ENCODE measurements around the gene PALLD.

The PALLD gene

GRCh38 chr4:168528131-168528949 lies 31.5 kb downstream of the PALLD start:
- DNase-seq: no peak

DNA sequence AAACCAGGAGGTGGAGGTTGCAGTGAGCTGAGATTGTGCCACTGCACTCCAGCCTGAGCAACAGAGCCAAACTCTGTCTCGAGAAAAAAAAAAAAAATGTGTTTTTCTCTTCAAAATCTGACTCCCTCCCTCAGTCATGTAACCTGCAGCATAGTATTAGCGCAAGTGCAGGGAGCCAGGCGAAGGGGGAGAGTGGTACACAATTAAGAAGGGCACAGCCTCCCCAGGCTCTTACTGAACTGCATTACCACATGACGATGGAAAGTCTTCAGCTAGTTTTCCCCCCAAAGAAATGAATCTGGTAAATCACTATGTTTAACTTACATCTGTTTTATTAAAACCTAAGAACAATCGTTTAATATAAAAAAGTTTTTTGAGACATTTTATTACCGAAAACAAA lies 32.4 kb downstream of the PALLD start:
- no peak for DNase-seq

DNA sequence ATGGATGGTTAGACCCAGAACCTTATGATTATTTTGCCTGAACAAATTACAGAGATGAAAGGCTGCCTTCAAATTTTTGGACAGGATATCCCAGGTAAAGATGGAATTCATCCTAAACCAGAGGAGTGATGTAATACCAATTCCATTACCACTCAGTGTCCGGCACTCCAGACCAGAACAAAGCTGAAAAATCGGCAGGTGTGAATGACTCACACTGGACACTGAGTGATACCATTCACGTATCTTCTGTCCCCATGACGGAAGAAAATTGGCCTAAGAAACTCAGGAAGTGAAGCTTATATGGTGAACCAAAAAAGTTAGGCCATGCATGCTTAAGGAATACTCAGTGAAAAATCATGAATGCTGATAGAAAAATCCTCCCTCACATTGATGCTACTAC lies 34.5 kb downstream of the PALLD start:
- DNase-seq: no peak

GRCh38 chr4:168534535-168534934 lies 37.7 kb downstream of the PALLD start:
- DNase-seq: no peak

DNA sequence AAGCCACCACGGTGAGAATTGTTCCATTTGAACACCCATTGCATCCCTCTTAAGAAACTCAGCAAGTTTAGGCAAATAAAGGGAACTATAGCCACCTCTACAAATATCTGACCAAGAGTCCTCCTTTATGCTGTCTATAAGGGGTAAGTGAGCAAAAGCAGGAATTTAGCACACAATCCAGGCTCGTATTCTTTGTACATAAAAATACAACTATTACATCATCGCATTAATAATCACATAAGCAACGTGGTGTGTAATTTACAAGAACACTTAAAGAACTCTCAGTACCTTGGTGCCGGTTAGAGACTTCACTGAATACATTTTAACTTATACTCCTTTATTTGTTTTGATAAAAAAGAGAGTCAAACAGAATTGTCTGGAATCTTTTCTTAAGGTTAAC lies 38.8 kb downstream of the PALLD start:
- no peak for DNase-seq

GRCh38 chr4:168536448-168536847 lies 39.6 kb downstream of the PALLD start:
- no peak for DNase-seq

DNA sequence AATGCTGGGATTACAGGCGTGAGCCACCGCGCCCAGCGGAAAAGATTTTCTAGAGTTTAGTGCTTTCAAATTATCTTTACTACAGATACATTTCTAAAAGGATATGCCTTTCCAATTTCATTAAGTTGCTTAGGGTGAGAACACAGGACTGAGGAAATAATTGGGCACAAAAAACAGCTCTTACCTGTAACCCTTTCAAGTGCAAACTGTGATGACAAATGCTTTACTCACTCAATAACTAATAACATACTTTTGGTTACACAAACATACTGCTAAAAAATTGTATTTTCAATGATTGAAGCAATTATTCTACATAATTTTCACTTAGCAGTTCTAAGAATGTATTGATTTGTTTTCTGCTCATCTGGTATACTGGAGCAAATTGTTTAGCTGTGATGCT lies 40.2 kb downstream of the PALLD start:
- DNase-seq: no peak

DNA sequence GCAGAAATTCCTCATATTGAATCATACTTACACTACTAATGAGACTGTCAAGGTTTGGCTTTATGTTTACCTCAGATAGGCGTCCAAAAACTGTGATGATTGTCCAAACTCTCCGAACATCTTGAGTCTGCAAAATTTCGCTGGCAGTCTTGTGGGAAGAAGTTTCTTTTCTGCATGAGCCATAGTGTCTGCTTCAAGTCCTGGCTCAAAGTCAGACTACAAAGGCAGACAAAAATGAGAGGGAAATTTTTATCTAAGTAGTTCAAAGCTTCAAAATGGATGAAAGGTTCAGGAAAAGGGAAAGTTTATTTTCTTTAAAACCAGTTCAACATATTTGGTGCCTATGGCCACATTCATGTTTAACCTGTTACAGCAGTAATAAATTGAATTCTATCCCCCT lies 40.7 kb downstream of the PALLD start:
- DNase-seq: no peak

DNA sequence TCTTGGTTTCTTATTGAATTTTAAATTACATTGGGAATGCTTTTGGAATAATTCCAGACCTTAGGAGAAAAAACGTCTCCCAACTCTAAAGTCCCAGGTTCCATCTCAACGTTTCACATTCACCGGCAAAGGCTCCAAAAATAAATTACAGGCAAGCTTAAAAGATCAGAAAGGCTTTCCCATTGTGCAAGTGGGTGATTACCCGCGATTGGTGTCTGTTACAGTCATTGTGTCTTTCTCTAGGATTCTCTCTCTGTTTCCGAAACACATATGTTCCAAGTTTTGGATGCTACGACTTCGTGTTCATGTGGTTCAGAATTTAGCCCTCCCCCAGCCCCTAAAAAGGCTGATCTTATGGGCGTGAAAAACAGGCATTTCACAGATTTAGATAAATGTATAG lies 41.8 kb downstream of the PALLD start:
- no peak for DNase-seq

- no peak for DNase-seq
Observed at GRCh38 chr4:168540086-168540485, 43.2 kb downstream of the PALLD start.

DNA sequence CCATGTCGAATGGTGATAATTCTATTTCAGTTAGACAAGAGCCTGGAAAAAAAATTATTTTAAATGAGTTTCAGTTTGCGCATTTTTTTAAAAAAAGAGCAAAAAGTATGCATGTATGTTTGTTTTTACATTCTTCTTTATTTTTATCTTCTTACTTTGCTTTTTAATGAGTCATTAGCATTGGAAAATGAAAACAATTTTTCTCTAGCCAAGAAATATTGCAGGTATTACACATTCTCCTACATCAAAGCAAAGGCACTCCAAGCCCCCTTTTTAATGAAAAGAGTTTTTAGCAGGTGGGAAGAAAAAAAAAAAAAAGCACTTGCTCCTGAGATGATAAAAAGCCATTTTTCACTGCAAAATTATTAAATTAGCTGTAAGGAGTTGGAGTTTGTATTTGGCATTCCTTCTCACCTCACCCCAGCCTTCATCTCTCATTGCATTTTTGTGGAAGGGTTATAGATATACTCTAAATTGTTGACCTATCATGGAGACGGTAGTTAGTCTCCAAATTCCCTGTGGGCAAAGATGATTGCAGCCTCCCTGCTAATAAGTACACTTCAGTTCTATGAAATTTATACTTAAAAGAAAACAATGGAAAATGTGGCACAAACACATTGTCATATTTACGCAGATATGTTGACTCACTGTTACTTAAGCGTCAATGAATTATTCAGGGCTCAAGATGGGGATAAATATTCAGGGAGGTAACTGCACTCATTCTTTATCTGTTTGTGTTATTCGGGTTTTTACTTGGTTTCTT lies 43.8 kb downstream of the PALLD start:
- no peak for DNase-seq

- no peak for DNase-seq
Observed at GRCh38 chr4:168541266-168541953, 44.6 kb downstream of the PALLD start.

GRCh38 chr4:168549143-168549542 lies 52.3 kb downstream of the PALLD start:
- no peak for DNase-seq

DNA sequence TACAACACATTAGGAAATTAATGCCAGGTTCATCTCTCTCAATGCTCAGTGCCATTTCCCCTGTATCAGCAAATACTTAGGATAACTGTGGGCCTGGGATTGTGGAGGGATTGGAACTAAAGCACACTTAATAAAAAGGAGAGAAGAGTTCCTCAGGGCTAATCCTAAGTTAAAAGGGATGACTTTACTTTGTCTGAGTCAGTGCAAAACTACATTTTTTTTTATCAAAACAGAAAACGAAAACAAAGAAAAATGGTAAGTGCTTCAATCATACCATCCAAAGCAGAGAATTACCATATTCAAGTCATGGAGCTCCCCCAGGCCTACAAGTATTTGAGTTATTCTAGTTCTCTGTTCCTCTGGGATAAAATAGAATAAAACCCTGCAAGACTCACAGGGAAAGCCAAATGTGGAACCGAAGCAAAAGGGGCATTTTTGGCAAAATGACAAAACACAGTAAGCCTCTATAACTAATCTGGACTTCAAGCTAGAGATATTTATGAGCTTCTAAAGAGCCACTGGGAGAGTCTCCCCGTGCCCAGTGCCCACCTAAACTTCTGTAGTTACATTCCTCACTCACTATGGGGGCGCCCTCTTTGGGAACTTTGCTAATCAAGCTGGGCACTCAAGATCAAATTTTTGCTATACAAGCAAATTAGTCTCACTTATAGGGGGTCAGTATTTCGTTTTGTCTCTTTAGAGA lies 53.4 kb downstream of the PALLD start:
- DNase-seq: no peak

DNA sequence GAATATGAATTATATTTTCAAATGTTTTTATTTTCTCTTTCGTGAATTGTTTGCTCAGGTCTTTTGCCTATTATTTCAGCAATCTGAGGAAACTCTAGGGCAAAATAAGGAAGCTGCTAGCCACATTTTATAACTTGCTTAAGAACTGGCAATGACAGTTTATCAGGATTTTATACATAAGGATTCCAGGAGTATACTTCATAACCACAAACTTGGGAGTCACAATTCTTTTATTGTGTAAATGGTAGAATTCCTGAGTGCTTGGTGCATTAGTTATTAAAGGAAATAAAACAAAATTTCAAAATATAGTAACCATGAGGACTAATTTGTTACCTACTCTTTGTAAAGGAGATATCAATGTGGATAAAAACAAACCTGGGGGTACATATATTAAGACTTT lies 54.4 kb downstream of the PALLD start:
- no peak for DNase-seq

DNA sequence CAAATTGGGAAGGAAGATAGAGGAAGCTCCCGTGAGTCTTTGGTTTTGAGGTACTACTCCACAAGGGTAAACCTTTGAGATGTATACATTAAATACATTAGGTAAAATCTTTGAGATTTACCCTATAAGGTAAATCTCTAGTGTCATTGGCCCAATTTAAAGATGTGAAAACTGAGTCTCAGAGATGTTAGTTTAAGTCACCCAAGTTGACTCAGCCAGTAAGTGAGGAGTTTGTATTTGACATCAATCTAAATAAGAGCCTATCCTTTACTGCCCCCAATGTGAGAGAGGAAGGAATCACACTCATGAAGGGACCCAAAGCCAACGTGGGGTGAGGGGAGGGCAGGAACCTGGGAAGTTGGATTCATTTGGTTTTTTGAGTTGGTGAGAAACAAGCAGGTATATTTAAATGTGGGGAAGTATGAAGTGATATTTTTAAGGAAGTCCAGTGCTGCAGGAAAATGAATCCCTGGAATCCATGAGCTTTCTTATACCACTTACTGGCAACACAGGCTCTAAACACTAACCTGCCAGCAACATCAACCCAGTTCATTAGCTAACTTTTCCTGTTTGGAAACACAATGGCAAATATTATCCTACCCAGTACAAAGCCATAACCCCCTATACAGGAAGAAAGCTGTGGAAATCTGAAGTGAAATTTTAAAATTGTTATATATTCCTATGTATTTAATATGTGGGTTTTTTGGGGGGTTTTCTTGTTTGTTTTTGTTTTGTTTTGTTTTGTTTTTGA lies 55.3 kb downstream of the PALLD start:
- no peak for DNase-seq

- DNase-seq: no peak
Observed at GRCh38 chr4:168553714-168554370, 57.0 kb downstream of the PALLD start.

GRCh38 chr4:168555437-168555836 lies 58.6 kb downstream of the PALLD start:
- DNase-seq: no peak

GRCh38 chr4:168557658-168558057 lies 60.8 kb downstream of the PALLD start:
- no peak for DNase-seq

GRCh38 chr4:168558599-168558998 lies 61.7 kb downstream of the PALLD start:
- no peak for DNase-seq

All from NCI-H1417 treated with DMSO at 0.1 percent for 48 hours (cell line).